PC-9 (cell line): ENCODE data around the gene CPXM2. TPM values are rescaled to one million over a fixed set of nuclear protein-coding genes. Genes with fewer than 3 reads are reported as not detected.

Source experiments
- BruUV-seq: library from RNA; stranded (reverse); fragments of 400-500 nt; replicated peaks from 2 replicates; lab custom pipeline; 2021; lab: Mats Ljungman, UMichigan
- CTCF ChIA-PET: fragments of 300-600 bp; sonication (Branson Sonifier 250); formaldehyde crosslinking; loops from one replicate; lab custom pipeline; 2022; ENCODE audit warnings: antibody characterized with exemption; lab: Charles Lee
- POLR2A ChIA-PET: fragments of 300-600 bp; sonication (Branson Sonifier 250); formaldehyde crosslinking; loops from one replicate; lab custom pipeline; 2022; ENCODE audit warnings: antibody characterized with exemption; ENCODE audit not compliant: unreplicated experiment; lab: Charles Lee
- DNase-seq, 2 experiments: peaks; one replicate each; pipeline versions ENCODE4 v3.0.0 to v3.0.0-alpha.2; 2015 to 2022; ENCODE audit warnings: mixed read lengths in 1 of 2
- H2AFZ ChIP-seq: fragments of 200-600 bp; sonication (generic); 2 replicates; pipeline ENCODE4 v1.8.1; 2017; ENCODE audit warnings: antibody characterized with exemption
- H3F3A ChIP-seq: fragments of 200-600 bp; sonication (generic); 2 replicates; pipeline ENCODE4 v1.8.1; 2017; ENCODE audit warnings: antibody characterized with exemption, mild to moderate bottlenecking, low read depth; ENCODE audit not compliant: insufficient read depth
- H3K27ac ChIP-seq: fragments of 200-600 bp; sonication (generic); 2 replicates; pipeline ENCODE4 v1.6.1; 2016; ENCODE audit warnings: mixed run types
- H3K27me3 ChIP-seq: fragments of 200-600 bp; sonication (generic); 2 replicates; pipeline ENCODE4 v1.6.1; 2016; ENCODE audit warnings: low read depth, mixed run types; ENCODE audit not compliant: insufficient read depth
- H3K36me3 ChIP-seq: fragments of 200-600 bp; sonication (generic); 2 replicates; pipeline ENCODE4 v1.6.1; 2016; ENCODE audit warnings: low read depth, mixed run types
- H3K4me1 ChIP-seq: fragments of 200-600 bp; sonication (generic); replicated peaks from 2 replicates; pipeline ENCODE4 v1.6.1; 2016; ENCODE audit warnings: mixed run types; ENCODE audit not compliant: insufficient read depth
- H3K4me2 ChIP-seq: fragments of 200-600 bp; sonication (generic); 2 replicates; pipeline ENCODE4 v1.6.1; 2017; ENCODE audit warnings: mixed run types
- H3K4me3 ChIP-seq: fragments of 200-600 bp; sonication (generic); 2 replicates; pipeline ENCODE4 v1.6.1; 2016; ENCODE audit warnings: mixed run types
- H3K79me2 ChIP-seq: fragments of 200-600 bp; sonication (generic); 2 replicates; pipeline ENCODE4 v1.6.1; 2017; ENCODE audit warnings: low read depth, mixed run types
- H3K9me2 ChIP-seq: fragments of 200-600 bp; sonication (generic); 2 replicates; pipeline ENCODE4 v1.8.1; 2017; ENCODE audit warnings: mild to moderate bottlenecking; ENCODE audit not compliant: insufficient read depth
- H3K9me3 ChIP-seq: fragments of 200-600 bp; sonication (generic); 2 replicates; pipeline ENCODE4 v1.8.1; 2016; ENCODE audit warnings: low read depth; ENCODE audit not compliant: insufficient read depth
- H4K20me1 ChIP-seq: fragments of 200-600 bp; sonication (generic); 2 replicates; pipeline ENCODE4 v1.8.1; 2017; ENCODE audit not compliant: insufficient read depth
- EZH2 ChIP-seq: fragments of 200-600 bp; sonication (generic); IDR thresholded peaks from 2 replicates; pipeline ENCODE4 v1.8.0; 2017; ENCODE audit warnings: antibody characterized with exemption, low read depth
- intact Hi-C: fragments of 100-400 bp; cut with micrococcal nuclease; formaldehyde crosslinking; loops from one replicate; pipeline ENCODE4 v1.10.0; 2022; ENCODE audit not compliant: unreplicated experiment
- total RNA-seq: library from RNA; stranded (reverse); gene quantifications from 2 replicates; pipeline ENCODE4 v1.2.3, GENCODE V29; 2021
- TF ChIP-seq, protein P1 (sequence below): fragments of 200-600 bp; sonication (generic); conservative IDR thresholded peaks from 2 replicates; pipeline ENCODE4 v1.6.1; 2017; ENCODE audit warnings: mixed run types, antibody characterized with exemption, mild to moderate bottlenecking, moderate library complexity

The CPXM2 gene
- total RNA-seq, 1 experiment from 2014 or later, result not detected

DNA sequence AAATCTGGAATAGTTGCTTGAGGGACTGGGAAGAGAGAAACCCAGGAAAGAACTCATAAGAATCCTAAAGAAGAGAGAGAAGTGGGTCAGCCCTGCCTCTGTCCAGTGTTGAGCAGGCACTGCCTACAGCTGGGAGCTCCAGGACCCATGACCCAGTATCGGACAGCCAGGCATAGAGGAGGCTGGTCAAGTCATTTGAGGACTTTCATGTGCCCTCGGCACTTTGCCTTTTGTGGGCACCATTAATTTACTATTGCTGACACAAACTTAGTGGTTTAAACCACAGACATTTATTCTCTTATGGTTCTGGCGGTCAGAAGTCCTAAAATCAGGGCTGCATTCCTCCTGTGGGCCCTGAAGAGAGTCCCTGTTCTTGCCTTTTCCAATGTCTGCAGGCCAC is 60.3 kb downstream of the CPXM2 start:
- Histone ChIP-seq H3K36me3 (no peaks in the 10 kb centered on the region), H2AFZ (no peak overlapping the region), H3K9me2 (no peaks in the 10 kb centered on the region), H3K4me1 (no peaks in the 10 kb centered on the region), H3K27ac (no peak overlapping the region), H3F3A (no peaks in the 10 kb centered on the region), H4K20me1 (no peaks in the 10 kb centered on the region), H3K4me3 (no peak overlapping the region), H3K79me2 (no peaks in the 10 kb centered on the region), H3K4me2 (no peak overlapping the region), H3K9me3 (no peaks in the 10 kb centered on the region), H3K27me3 (peaks cover 31% of the 10 kb centered on the region)
- BruUV-seq, result no TSS peak
- POLR2A ChIA-PET, result no interaction called here
- CTCF ChIA-PET, result no interaction called here
- no peak for TF ChIP-seq EZH2
- TF ChIP-seq, protein P1, sequence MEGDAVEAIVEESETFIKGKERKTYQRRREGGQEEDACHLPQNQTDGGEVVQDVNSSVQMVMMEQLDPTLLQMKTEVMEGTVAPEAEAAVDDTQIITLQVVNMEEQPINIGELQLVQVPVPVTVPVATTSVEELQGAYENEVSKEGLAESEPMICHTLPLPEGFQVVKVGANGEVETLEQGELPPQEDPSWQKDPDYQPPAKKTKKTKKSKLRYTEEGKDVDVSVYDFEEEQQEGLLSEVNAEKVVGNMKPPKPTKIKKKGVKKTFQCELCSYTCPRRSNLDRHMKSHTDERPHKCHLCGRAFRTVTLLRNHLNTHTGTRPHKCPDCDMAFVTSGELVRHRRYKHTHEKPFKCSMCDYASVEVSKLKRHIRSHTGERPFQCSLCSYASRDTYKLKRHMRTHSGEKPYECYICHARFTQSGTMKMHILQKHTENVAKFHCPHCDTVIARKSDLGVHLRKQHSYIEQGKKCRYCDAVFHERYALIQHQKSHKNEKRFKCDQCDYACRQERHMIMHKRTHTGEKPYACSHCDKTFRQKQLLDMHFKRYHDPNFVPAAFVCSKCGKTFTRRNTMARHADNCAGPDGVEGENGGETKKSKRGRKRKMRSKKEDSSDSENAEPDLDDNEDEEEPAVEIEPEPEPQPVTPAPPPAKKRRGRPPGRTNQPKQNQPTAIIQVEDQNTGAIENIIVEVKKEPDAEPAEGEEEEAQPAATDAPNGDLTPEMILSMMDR, result no peak
- no peak for DNase-seq
- intact Hi-C loops, result no loop called here

DNA sequence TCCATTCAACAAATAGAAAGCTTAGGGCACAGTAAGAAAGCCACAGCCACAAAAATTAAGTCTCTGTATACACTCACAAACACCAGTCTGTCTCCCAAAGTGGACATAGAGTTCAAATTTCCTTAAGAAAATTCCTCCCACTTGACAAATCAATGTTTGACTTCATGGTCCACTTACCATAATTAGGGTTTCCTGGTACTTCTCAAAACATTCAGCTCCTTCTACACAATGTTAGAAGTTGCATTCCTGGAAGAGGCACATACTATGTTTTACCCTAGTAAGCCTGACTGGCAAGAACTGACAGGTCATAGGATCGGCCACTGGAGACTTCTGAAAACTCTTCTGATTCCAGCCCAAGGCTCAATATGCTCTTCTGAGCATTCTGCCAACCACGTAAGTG is 70.5 kb downstream of the CPXM2 start:
- no peaks in the 10 kb centered on the region for H3K9me3 ChIP-seq
- no peak overlapping the region for H3K27ac ChIP-seq
- H3K36me3 ChIP-seq, result no peaks in the 10 kb centered on the region
- DNase-seq, result no peak
- H3K4me1 ChIP-seq, result no peaks in the 10 kb centered on the region
- ChIA-PET CTCF (no interaction called here), POLR2A (no interaction called here)
- H3F3A ChIP-seq, result no peaks in the 10 kb centered on the region
- H3K4me2 ChIP-seq, result no peak overlapping the region
- no peak overlapping the region for H3K4me3 ChIP-seq
- no peaks in the 10 kb centered on the region for H4K20me1 ChIP-seq
- no TSS peak for BruUV-seq
- intact Hi-C loops, result no loop called here
- no peak overlapping the region for H2AFZ ChIP-seq
- no peak for TF ChIP-seq EZH2
- TF ChIP-seq, protein P1, result no peak
- no peaks in the 10 kb centered on the region for H3K79me2 ChIP-seq
- H3K27me3 ChIP-seq, result no peaks in the 10 kb centered on the region
- H3K9me2 ChIP-seq, result no peaks in the 10 kb centered on the region

DNA sequence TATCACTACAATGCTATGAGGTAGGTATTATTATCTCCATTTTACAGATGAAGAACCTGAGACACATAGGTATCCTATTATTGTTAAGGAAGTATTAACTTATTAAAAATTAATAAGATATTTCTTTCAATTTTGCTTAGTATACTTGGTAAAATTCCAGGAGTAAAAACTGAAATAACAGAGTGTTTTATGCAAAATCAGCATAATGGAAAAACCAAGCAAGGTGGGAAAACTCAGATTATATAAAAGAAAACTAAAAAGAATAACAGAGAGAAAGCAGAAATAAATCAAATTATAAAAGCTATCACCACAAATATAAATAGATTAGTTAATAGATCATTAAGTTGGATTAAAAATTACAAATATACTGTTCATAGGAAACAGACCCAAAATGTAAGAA is 82.0 kb downstream of the CPXM2 start:
- no TSS peak for BruUV-seq

More for the DNA sequence above, 82.0 kb downstream of the CPXM2 start:
- ChIA-PET POLR2A (no interaction called here), CTCF (no interaction called here)
- H3K9me3 ChIP-seq, result no peaks in the 10 kb centered on the region
- no peaks in the 10 kb centered on the region for H3K27me3 ChIP-seq
- H3K79me2 ChIP-seq, result no peaks in the 10 kb centered on the region
- no peak overlapping the region for H3K4me2 ChIP-seq
- TF ChIP-seq, protein P1, result no peak
- no peak for TF ChIP-seq EZH2
- no peaks in the 10 kb centered on the region for H3K9me2 ChIP-seq
- intact Hi-C loops, result no loop called here
- no peaks in the 10 kb centered on the region for H3K4me1 ChIP-seq
- H4K20me1 ChIP-seq, result no peaks in the 10 kb centered on the region
- no peak overlapping the region for H3K27ac ChIP-seq
- no peaks in the 10 kb centered on the region for H3K36me3 ChIP-seq
- no peaks in the 10 kb centered on the region for H3F3A ChIP-seq
- H2AFZ ChIP-seq, result no peak overlapping the region
- no peak for DNase-seq
- no peak overlapping the region for H3K4me3 ChIP-seq
